Nephron (organoid): ENCODE data around the gene NUPR1.
A peak's percentile ranks its signal among the peaks of the same experiment; 100 is the strongest.
"Not testable (repeated sequence)": the region's sequence is repeated elsewhere in the genome, so short reads cannot be mapped to it uniquely, and the experiment has no call there.

ENCODE experiments used
- H3K27ac Mint-ChIP-seq, 3 experiments: 2 replicates each; pipeline ENCODE4 v1.8.0; 2020; ENCODE audit warnings: mixed read lengths in 3 of 3, mild to moderate bottlenecking in 2 of 3, moderate library complexity in 1 of 3
- H3K27me3 Mint-ChIP-seq: 2 replicates; pipeline ENCODE4 v1.8.0; 2021; ENCODE audit warnings: low read depth, mild to moderate bottlenecking, moderate library complexity, mixed read lengths
- H3K36me3 Mint-ChIP-seq: 2 replicates; pipeline ENCODE4 v1.8.0; 2020; ENCODE audit warnings: low read depth, mixed read lengths
- H3K4me1 Mint-ChIP-seq: 2 replicates; pipeline ENCODE4 v1.8.0; 2020; ENCODE audit warnings: mixed read lengths
- H3K4me3 Mint-ChIP-seq, 3 experiments: 2 replicates each; pipeline ENCODE4 v1.8.0; 2020; ENCODE audit warnings: mild to moderate bottlenecking in 3 of 3, mixed read lengths in 3 of 3, moderate library complexity in 2 of 3
- H3K9me3 Mint-ChIP-seq: 2 replicates; pipeline ENCODE4 v1.8.0; 2020; ENCODE audit warnings: mixed read lengths
- TF ChIP-seq, protein P1 (sequence below), 3 experiments: fragments of 200-600 bp; sonication (generic); IDR thresholded peaks; one replicate each; pipeline ENCODE4 v1.5.0; 2021; ENCODE audit warnings: antibody characterized with exemption in 3 of 3; ENCODE audit not compliant: unreplicated experiment in 3 of 3

Gene NUPR1

DNA sequence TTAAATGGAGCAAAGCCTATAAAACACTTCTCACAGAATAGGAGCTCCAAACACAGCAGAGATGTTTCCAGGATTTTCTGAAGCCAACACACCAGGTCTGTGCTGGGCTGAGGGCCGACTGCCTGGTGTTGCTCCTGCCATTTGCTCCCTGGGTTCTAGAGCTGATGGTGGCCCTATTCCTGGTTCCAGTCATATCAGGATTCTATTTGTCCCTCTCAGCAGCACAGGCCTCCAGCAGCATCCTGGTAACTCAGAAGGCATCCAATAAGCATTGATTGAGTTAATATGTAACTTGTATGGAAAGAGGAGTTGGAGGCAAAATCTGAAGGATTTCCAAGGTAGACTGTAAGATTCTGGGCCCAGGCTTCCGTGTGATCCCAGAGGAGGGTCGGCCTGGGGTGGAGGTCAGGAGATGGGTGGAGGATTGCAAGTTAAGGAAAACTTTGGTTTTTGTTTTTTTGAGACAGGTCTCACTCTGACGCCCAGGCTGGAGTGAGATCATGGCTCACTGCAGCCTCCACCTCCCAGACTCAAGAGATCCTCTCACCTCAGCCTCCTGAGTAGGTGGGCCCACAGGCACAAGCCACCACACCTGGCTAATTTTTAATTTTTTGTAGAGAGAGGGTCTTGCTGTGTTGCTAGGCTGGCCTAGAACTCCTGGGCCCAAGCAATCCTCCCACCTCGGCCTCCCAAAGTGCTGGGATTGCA lies 5.7 kb downstream of the NUPR1 start:
- Mint-ChIP-seq H3K36me3 (no peaks in the 10 kb centered on the region), H3K9me3 (no peaks in the 10 kb centered on the region), H3K4me3 (peak overlapping the region in 2 of 3 experiments; percentile 23 to 58), H3K27me3 (peaks cover 5% of the 10 kb centered on the region), H3K4me1 (peaks cover 22% of the 10 kb centered on the region), H3K27ac (no peak overlapping the region)
- TF ChIP-seq, protein P1, sequence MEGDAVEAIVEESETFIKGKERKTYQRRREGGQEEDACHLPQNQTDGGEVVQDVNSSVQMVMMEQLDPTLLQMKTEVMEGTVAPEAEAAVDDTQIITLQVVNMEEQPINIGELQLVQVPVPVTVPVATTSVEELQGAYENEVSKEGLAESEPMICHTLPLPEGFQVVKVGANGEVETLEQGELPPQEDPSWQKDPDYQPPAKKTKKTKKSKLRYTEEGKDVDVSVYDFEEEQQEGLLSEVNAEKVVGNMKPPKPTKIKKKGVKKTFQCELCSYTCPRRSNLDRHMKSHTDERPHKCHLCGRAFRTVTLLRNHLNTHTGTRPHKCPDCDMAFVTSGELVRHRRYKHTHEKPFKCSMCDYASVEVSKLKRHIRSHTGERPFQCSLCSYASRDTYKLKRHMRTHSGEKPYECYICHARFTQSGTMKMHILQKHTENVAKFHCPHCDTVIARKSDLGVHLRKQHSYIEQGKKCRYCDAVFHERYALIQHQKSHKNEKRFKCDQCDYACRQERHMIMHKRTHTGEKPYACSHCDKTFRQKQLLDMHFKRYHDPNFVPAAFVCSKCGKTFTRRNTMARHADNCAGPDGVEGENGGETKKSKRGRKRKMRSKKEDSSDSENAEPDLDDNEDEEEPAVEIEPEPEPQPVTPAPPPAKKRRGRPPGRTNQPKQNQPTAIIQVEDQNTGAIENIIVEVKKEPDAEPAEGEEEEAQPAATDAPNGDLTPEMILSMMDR (IDR thresholded peaks at IDR 0.05; ENCODE audit: unreplicated experiment in 3 of 3) = no peak

DNA sequence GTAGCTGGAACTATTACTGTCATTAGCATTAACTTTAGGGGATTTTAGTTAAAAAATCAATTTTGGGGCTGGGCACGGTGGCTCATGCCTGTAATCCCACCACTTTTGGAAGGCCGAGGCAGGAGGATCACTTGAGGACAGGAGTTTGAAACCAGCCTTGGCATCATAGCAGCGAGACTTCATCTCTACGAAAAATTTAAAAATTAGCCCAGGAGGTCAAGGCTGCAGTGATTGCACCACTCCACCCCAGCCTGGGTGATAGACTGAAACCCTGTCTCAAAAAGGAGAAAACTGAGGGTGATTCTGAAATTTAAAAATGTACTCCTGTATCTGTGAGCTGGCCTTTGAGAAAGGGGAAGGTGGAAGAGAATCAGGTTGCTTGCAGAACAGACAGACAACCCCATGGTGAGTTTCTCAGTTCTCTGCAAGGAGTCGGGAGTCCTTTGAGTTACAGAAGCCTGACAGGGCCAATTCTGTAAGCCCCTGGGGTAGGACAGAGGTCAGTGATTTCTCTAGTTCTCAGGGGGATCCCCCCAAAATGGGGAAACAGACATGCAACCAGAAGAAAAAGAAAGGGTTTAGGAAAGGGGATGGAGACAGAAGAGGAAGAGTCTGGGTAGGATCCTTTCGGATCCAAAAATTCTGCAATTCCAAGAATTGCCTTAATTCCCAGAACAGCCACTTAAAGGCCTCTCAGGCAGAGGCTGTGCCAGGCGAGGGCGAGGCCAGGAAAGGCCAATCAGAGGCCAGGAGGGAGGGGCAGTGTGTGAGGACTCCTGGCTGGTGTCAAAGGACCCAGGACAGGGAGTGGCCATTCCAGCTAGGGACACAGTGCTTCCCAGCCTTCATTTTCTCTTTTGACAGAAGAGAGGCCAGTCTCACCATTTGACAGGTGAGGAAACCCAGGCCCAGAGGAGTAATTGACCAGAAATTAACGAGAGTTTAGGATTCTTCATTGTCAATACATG lies 6.7 kb downstream of the NUPR1 start:
- Mint-ChIP-seq H3K4me3 (no peak overlapping the region), H3K27me3 (peaks cover 5% of the 10 kb centered on the region), H3K9me3 (no peaks in the 10 kb centered on the region), H3K36me3 (no peaks in the 10 kb centered on the region), H3K4me1 (peaks cover 12% of the 10 kb centered on the region), H3K27ac (peak overlapping the region in 2 of 3 experiments; percentile 5 to 51)
- TF ChIP-seq, protein P1 (IDR thresholded peaks at IDR 0.05; ENCODE audit: unreplicated experiment in 3 of 3) = no peak

DNA sequence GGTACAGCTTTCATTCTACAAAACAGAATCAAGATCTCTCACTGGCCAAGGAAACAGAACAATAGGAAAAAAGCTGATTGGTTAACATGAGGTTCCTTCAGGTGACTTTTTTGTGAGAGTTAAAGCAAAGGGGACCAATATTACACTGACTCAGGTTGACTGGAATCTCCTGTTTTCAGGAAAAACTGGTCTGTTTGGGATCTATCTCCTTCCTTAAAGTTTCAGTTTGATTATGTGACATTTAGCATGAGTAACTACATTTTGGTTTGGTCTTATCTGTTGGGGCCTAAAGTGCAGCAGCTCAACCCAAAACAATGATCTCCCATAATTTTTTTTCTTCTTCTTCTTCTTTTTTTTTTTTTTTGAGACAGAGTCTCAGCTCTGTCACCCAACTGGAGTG lies 9.7 kb downstream of the NUPR1 start:
- Mint-ChIP-seq H3K36me3 (no peaks in the 10 kb centered on the region), H3K4me1 (peaks cover 5% of the 10 kb centered on the region), H3K4me3 (no peak overlapping the region), H3K9me3 (peaks cover 3% of the 10 kb centered on the region), H3K27me3 (no peaks in the 10 kb centered on the region), H3K27ac (no peak overlapping the region)
- TF ChIP-seq, protein P1 (IDR thresholded peaks at IDR 0.05; ENCODE audit: unreplicated experiment in 3 of 3) = no peak

DNA sequence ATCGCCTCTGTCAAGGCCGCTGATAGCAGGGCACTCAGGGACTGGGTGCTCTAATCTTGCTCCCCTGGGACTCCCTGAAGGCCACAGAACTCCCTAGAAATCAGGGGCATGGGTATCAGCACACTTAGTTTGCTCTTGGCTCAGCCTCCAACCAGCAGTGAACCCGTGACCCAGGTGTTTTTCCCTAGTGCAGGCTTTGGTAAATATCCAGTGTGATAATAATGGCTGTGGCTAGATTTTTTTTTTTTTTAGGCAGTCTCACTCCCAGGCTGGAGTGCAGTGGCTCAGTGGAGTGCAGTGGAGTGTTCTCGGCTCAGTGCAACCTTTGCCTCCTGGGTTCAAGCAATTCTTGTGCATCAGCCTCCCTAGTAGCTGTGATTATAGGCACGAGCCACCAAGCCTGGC lies 10.3 kb downstream of the NUPR1 start:
- Mint-ChIP-seq H3K36me3 (no peaks in the 10 kb centered on the region), H3K4me3 (no peak overlapping the region), H3K27me3 (no peaks in the 10 kb centered on the region), H3K4me1 (peaks cover 5% of the 10 kb centered on the region), H3K27ac (no peak overlapping the region), H3K9me3 (peaks cover 3% of the 10 kb centered on the region)
- TF ChIP-seq, protein P1 (IDR thresholded peaks at IDR 0.05; ENCODE audit: unreplicated experiment in 3 of 3) = no peak

DNA sequence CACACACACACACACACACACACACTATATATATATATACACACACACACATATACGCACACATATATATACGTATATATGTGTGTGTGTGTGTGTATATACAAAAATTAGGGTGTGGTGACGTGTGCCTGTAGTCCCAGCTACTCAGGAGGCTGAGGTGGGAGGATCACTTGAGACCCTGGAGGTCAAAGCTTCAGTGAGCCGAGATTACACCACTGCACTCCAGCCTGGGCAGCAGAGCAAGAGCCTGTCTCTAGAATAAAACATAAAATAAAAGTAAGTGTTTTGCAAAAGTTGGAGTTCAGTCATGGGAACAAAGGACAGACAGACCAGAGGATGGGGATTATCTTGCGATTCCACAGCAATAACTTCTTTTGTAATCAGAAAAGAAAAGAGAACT lies 10.8 kb downstream of the NUPR1 start:
- Mint-ChIP-seq H3K9me3 (peaks cover 3% of the 10 kb centered on the region), H3K4me3 (no peak overlapping the region), H3K4me1 (peaks cover 5% of the 10 kb centered on the region), H3K27ac (no peak overlapping the region), H3K27me3 (no peaks in the 10 kb centered on the region), H3K36me3 (no peaks in the 10 kb centered on the region)
- TF ChIP-seq, protein P1 (IDR thresholded peaks at IDR 0.05; ENCODE audit: unreplicated experiment in 3 of 3) = no peak

DNA sequence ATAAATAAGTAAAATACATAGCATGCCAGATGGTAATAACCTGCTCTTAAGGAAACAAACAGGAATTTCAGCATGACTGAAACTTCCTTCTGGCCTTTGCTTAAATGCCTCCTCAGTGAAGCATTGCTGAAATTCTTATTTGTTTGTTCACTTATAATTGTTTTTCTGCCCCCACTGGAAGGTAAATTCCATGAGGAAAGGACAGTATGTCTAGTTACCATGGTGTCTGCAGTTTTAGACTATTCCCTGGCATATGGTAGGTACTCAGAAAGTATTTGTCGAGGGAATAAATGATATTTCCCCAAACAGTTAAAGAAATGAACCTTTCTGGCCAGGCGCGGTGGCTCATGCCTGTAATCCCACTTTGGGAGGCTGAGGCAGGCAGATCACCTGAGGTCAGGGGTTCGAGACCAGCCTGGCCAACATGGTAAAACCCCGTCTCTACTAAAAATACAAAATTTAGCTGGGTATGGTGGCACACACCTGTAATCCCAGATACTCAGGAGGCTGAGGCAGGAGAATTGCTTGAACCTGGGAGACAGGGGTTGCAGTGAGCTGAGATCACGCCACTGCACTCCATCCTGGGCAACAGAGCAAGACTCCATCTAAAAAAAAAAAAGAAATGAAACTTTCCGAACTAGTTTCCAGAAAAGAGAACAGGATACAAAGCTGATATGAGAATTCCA lies 11.5 kb downstream of the NUPR1 start:
- not testable (repeated sequence) for H3K27ac Mint-ChIP-seq, H3K4me3 Mint-ChIP-seq, H3K36me3 Mint-ChIP-seq, H3K27me3 Mint-ChIP-seq, H3K4me1 Mint-ChIP-seq, H3K9me3 Mint-ChIP-seq
